ENCODE results near the gene EXOC5. TPM values are rescaled to one million over a fixed set of nuclear protein-coding genes. Genes with fewer than 3 reads are reported as not detected.
A peak's percentile ranks its signal among the peaks of the same experiment; 100 is the strongest.

The EXOC5 gene
- total RNA-seq, 2 donors from 2014 or later = 26.8 to 37.8 TPM

- no peaks in the 10 kb centered on the region for H3K9me3 ChIP-seq
- DNase-seq (ENCODE audit: low spot score) = no peak
- no peak overlapping the region for H3K27ac ChIP-seq
- no peaks in the 10 kb centered on the region for H3K27me3 ChIP-seq
- no peak for TF ChIP-seq CTCF (IDR thresholded peaks at IDR 0.05)
- no peak overlapping the region for H3K4me3 ChIP-seq
- H3K36me3 ChIP-seq = no peaks in the 10 kb centered on the region
- peaks cover 0 to 3% of the 10 kb centered on the region in 2 donors for H3K4me1 ChIP-seq
These were observed 30.8 kb upstream of the EXOC5 start for GRCh38 chr14:57299511-57299910.

- Histone ChIP-seq H3K27me3 (no peaks in the 10 kb centered on the region), H3K36me3 (no peaks in the 10 kb centered on the region), H3K4me1 (peaks cover 0 to 3% of the 10 kb centered on the region in 2 donors), H3K4me3 (no peak overlapping the region), H3K9me3 (no peaks in the 10 kb centered on the region), H3K27ac (peak overlapping the region in 1 of 2 donors; percentile 65)
- no peak for DNase-seq (ENCODE audit: low spot score)
- no peak for TF ChIP-seq CTCF (IDR thresholded peaks at IDR 0.05)
These were observed 29.1 kb upstream of the EXOC5 start for GRCh38 chr14:57297852-57298251.

- TF ChIP-seq CTCF (IDR thresholded peaks at IDR 0.05) = no peak
- peaks cover 0 to 3% of the 10 kb centered on the region in 2 donors for H3K4me1 ChIP-seq
- no peaks in the 10 kb centered on the region for H3K9me3 ChIP-seq
- H3K36me3 ChIP-seq = peaks cover 5% of the 10 kb centered on the region
- DNase-seq (ENCODE audit: low spot score) = no peak
- no peak overlapping the region for H3K27ac ChIP-seq
- no peaks in the 10 kb centered on the region for H3K27me3 ChIP-seq
- H3K4me3 ChIP-seq = no peak overlapping the region
These were observed 26.5 kb upstream of the EXOC5 start for GRCh38 chr14:57295239-57295638.

- H3K4me3 ChIP-seq = no peak overlapping the region
- no peaks in the 10 kb centered on the region for H3K9me3 ChIP-seq
- DNase-seq (ENCODE audit: low spot score) = no peak
- no peak overlapping the region for H3K27ac ChIP-seq
- H3K27me3 ChIP-seq = no peaks in the 10 kb centered on the region
- H3K36me3 ChIP-seq = peaks cover 5% of the 10 kb centered on the region
- H3K4me1 ChIP-seq = peaks cover 0 to 3% of the 10 kb centered on the region in 2 donors
- TF ChIP-seq CTCF (IDR thresholded peaks at IDR 0.05) = peak; percentile 13 to 47
These were observed 25.4 kb upstream of the EXOC5 start for GRCh38 chr14:57293866-57294837.

GRCh38 chr14:57291692-57292647 lies 23.3 kb upstream of the EXOC5 start:
- H3K4me3 ChIP-seq = no peak overlapping the region
- no peaks in the 10 kb centered on the region for H3K4me1 ChIP-seq
- H3K36me3 ChIP-seq = peaks cover 11% of the 10 kb centered on the region
- no peak for DNase-seq (ENCODE audit: low spot score)
- H3K27ac ChIP-seq = no peak overlapping the region
- no peak for TF ChIP-seq CTCF (IDR thresholded peaks at IDR 0.05)
- no peaks in the 10 kb centered on the region for H3K9me3 ChIP-seq
- H3K27me3 ChIP-seq = no peaks in the 10 kb centered on the region

Measured in right atrium auricular region (tissue), 2 donors.